ENCODE measurements around the gene FBXO9. TPM values are rescaled to one million over a fixed set of nuclear protein-coding genes. Genes with fewer than 3 reads are reported as not detected.

Gene FBXO9
- total RNA-seq, 1 experiment from 2014 or later = 68.4 TPM

- Histone ChIP-seq H3K27ac (ENCODE audit: insufficient read length, low read depth, low read length) (no peak overlapping the region), H2BK20ac (ENCODE audit: low read depth, low read length, poor library complexity, severe bottlenecking) (no peak overlapping the region), H2BK15ac (ENCODE audit: low read depth, low read length) (no peak overlapping the region), H2AFZ (ENCODE audit: low read length) (no peak overlapping the region), H4K20me1 (ENCODE audit: control insufficient read depth, insufficient read depth, insufficient read length) (no peaks in the 10 kb centered on the region), H3K4me2 (ENCODE audit: insufficient read depth, insufficient read length, low read length) (no peak overlapping the region), H2AK5ac (ENCODE audit: insufficient read length, low read length) (no peak overlapping the region), H3K14ac (ENCODE audit: insufficient read depth, low read length) (no peak overlapping the region), H3K23me2 (ENCODE audit: insufficient read length, low read depth, low read length, poor library complexity, severe bottlenecking) (no peaks in the 10 kb centered on the region), H3K79me1 (ENCODE audit: insufficient read depth, low read depth, low read length, poor library complexity, severe bottlenecking) (no peaks in the 10 kb centered on the region), H3K79me2 (ENCODE audit: insufficient read depth, low read length) (no peaks in the 10 kb centered on the region), H3K27me3 (ENCODE audit: insufficient read depth, low read length) (no peaks in the 10 kb centered on the region), H3K9me3 (ENCODE audit: control insufficient read depth, low read depth, low read length) (no peaks in the 10 kb centered on the region), H3K9ac (ENCODE audit: extremely low read depth, insufficient read length, low read length) (no peak overlapping the region), H3K56ac (ENCODE audit: insufficient read length, low read depth, low read length) (no peak overlapping the region), H3K23ac (ENCODE audit: insufficient read length, low read depth, low read length) (no peak overlapping the region), H2BK120ac (ENCODE audit: low read depth, low read length, poor library complexity, severe bottlenecking) (no peak overlapping the region), H3K4ac (ENCODE audit: low read depth, low read length) (no peak overlapping the region), H3K4me1 (ENCODE audit: insufficient read depth, low read length) (no peaks in the 10 kb centered on the region), H4K91ac (ENCODE audit: insufficient read length, low read depth, low read length) (no peak overlapping the region), H4K5ac (ENCODE audit: insufficient read length, low read depth, low read length) (no peak overlapping the region), H3K18ac (ENCODE audit: insufficient read length, low read depth, low read length) (no peak overlapping the region), H4K8ac (replicated peaks; ENCODE audit: insufficient read length, low read depth, low read length) (no peak overlapping the region), H2BK12ac (ENCODE audit: insufficient read length, low read depth, low read length) (no peak overlapping the region), H3T11ph (ENCODE audit: low read length) (no peak overlapping the region), H2BK5ac (ENCODE audit: insufficient read length, low read length) (no peak overlapping the region)
- peaks cover 15 to 21% of the 10 kb centered on the region in 2 experiments for H3K4me1 Mint-ChIP-seq
- no peak for DNase-seq
- peaks cover 3% of the 10 kb centered on the region; the same call in 1 of the 2 replicates for H3K27me3 Mint-ChIP-seq (ENCODE audit: low read depth)
- no peak overlapping the region for H3K4me3 Mint-ChIP-seq
- H3K27ac Mint-ChIP-seq = no peak overlapping the region
- no peaks in the 10 kb centered on the region for H3K9me3 Mint-ChIP-seq
- H3K36me3 Mint-ChIP-seq (ENCODE audit: insufficient read depth in 1 of 3, low read depth in 3 of 3) = no peaks in the 10 kb centered on the region
- no peak for TF ChIP-seq CTCF (conservative IDR thresholded peaks at IDR 0.05)
- WGBS (ENCODE audit: extremely low coverage, insufficient read length, low lambda C conversion rate) = no CpG with 5 or more reads among the region's 2 CpGs
Measured at GRCh38 chr6:53109612-53110011, 44.4 kb downstream of the FBXO9 start.
